OCI-LY7 (cell line): Measurements from ENCODE around the gene ARL4A. TPM values are rescaled to one million over a fixed set of nuclear protein-coding genes. Genes with fewer than 3 reads are reported as not detected.
"Not testable (repeated sequence)": the region's sequence is repeated elsewhere in the genome, so short reads cannot be mapped to it uniquely, and the experiment has no call there.

Experiments
- BruUV-seq: library from RNA; stranded (reverse); fragments of 400-500 nt; replicated peaks from 2 replicates; lab custom pipeline; 2021; lab: Mats Ljungman, UMichigan
- CTCF ChIA-PET: fragments of 300-600 bp; sonication (Branson Sonifier 250); formaldehyde crosslinking; loops from one replicate; lab custom pipeline; 2022; ENCODE audit warnings: antibody characterized with exemption; ENCODE audit not compliant: unreplicated experiment; lab: Charles Lee
- POLR2A ChIA-PET: fragments of 300-600 bp; sonication (Branson Sonifier 250); formaldehyde crosslinking; loops from one replicate; lab custom pipeline; 2022; ENCODE audit warnings: antibody characterized with exemption; lab: Charles Lee
- DNase-seq: peaks from one replicate; pipeline ENCODE4 v3.0.0-alpha.2; 2015; ENCODE audit warnings: low spot score
- H2AFZ ChIP-seq: fragments of 200-600 bp; sonication (generic), shearing (Covaris generic); 2 replicates; pipeline ENCODE4 v1.6.1; 2014; ENCODE audit warnings: mild to moderate bottlenecking, antibody characterized with exemption, low read length, moderate library complexity
- H3K27ac ChIP-seq: fragments of 200-600 bp; sonication (generic); 2 replicates; pipeline ENCODE4 v1.5.1; 2014; ENCODE audit warnings: mixed run types, low read depth, mild to moderate bottlenecking, moderate library complexity, low read length, inconsistent platforms; ENCODE audit not compliant: poor library complexity, severe bottlenecking
- H3K36me3 ChIP-seq: fragments of 200-600 bp; sonication (generic); 2 replicates; pipeline ENCODE4 v1.6.1; 2014; ENCODE audit warnings: mild to moderate bottlenecking, antibody characterized with exemption, low read length, moderate library complexity, mixed read lengths; ENCODE audit not compliant: insufficient read depth
- H3K4me1 ChIP-seq: fragments of 200-600 bp; sonication (generic); 2 replicates; pipeline ENCODE4 v1.5.1; 2014; ENCODE audit warnings: mild to moderate bottlenecking, low read length; ENCODE audit not compliant: insufficient read depth, poor library complexity, severe bottlenecking
- H3K4me2 ChIP-seq: fragments of 200-600 bp; sonication (generic); 2 replicates; pipeline ENCODE4 v1.6.1; 2014; ENCODE audit warnings: mild to moderate bottlenecking, low read length
- H3K4me3 ChIP-seq: fragments of 200-600 bp; sonication (generic); 2 replicates; pipeline ENCODE4 v1.5.1; 2014; ENCODE audit warnings: mild to moderate bottlenecking, low read depth, low read length; ENCODE audit not compliant: poor library complexity, severe bottlenecking
- H3K79me2 ChIP-seq: fragments of 200-600 bp; sonication (generic); 2 replicates; pipeline ENCODE4 v1.6.1; 2016; ENCODE audit warnings: low read depth, mild to moderate bottlenecking, low read length, moderate library complexity, mixed read lengths; ENCODE audit not compliant: insufficient read depth
- H3K9me2 ChIP-seq: fragments of 200-600 bp; sonication (generic); 2 replicates; pipeline ENCODE4 v1.6.1; 2016; ENCODE audit warnings: mild to moderate bottlenecking, low read length, mixed read lengths; ENCODE audit not compliant: insufficient read depth
- H3K9me3 ChIP-seq: fragments of 200-600 bp; sonication (generic); 2 replicates; pipeline ENCODE4 v1.6.1; 2014; ENCODE audit warnings: mild to moderate bottlenecking, mixed run types, low read length, mixed read lengths
- H4K20me1 ChIP-seq: fragments of 200-600 bp; sonication (generic); 2 replicates; pipeline ENCODE4 v1.6.1; 2014; ENCODE audit warnings: mild to moderate bottlenecking, antibody characterized with exemption, low read length, moderate library complexity, mixed read lengths; ENCODE audit not compliant: insufficient read depth
- EZH2phosphoT487 ChIP-seq: fragments of 200-600 bp; sonication (generic); IDR thresholded peaks from 2 replicates; pipeline ENCODE4 v1.6.1; 2018; ENCODE audit warnings: low read depth, borderline replicate concordance, mild to moderate bottlenecking, mixed run types, antibody characterized with exemption, low read length, moderate library complexity, mixed read lengths
- intact Hi-C: fragments of 100-400 bp; cut with micrococcal nuclease; formaldehyde crosslinking; loops from one replicate; pipeline ENCODE4 v1.10.0; 2022; ENCODE audit not compliant: unreplicated experiment
- total RNA-seq, 2 experiments: library from RNA; depleted of rRNA in 1 of 2; stranded (reverse); fragments of >200 nt in 1 of 2; shearing (Covaris generic) in 1 of 2; gene quantifications; 2 replicates each; pipeline ENCODE4 v1.2.3, GENCODE V29; 2014 to 2022
- TF ChIP-seq, protein P1 (sequence below): fragments of 200-600 bp; sonication (generic); conservative IDR thresholded peaks from 2 replicates; pipeline ENCODE4 v1.5.1; 2014; ENCODE audit warnings: mild to moderate bottlenecking, antibody characterized with exemption, low read length, moderate library complexity, mixed read lengths

ARL4A gene
- total RNA-seq, 2 experiments from 2014 or later, result 5.5 to 10.1 TPM

- H3K4me1 ChIP-seq, result no peaks in the 10 kb centered on the region
- ChIA-PET CTCF (no interaction called here), POLR2A (no interaction called here)
- no TSS peak for BruUV-seq
- no peak overlapping the region for H3K4me2 ChIP-seq
- intact Hi-C loops, result no loop called here
- no peaks in the 10 kb centered on the region for H4K20me1 ChIP-seq
- no peak overlapping the region for H3K27ac ChIP-seq
- no peaks in the 10 kb centered on the region for H3K79me2 ChIP-seq
- DNase-seq, result no peak
- no peak overlapping the region for H3K4me3 ChIP-seq
- no peaks in the 10 kb centered on the region for H3K9me2 ChIP-seq
- H2AFZ ChIP-seq, result no peak overlapping the region
- no peaks in the 10 kb centered on the region for H3K9me3 ChIP-seq
- no peaks in the 10 kb centered on the region for H3K36me3 ChIP-seq
- TF ChIP-seq, protein P1, sequence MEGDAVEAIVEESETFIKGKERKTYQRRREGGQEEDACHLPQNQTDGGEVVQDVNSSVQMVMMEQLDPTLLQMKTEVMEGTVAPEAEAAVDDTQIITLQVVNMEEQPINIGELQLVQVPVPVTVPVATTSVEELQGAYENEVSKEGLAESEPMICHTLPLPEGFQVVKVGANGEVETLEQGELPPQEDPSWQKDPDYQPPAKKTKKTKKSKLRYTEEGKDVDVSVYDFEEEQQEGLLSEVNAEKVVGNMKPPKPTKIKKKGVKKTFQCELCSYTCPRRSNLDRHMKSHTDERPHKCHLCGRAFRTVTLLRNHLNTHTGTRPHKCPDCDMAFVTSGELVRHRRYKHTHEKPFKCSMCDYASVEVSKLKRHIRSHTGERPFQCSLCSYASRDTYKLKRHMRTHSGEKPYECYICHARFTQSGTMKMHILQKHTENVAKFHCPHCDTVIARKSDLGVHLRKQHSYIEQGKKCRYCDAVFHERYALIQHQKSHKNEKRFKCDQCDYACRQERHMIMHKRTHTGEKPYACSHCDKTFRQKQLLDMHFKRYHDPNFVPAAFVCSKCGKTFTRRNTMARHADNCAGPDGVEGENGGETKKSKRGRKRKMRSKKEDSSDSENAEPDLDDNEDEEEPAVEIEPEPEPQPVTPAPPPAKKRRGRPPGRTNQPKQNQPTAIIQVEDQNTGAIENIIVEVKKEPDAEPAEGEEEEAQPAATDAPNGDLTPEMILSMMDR, result no peak
- TF ChIP-seq EZH2phosphoT487, result no peak
Measured at GRCh38 chr7:12655161-12655560, 32.3 kb upstream of the ARL4A start.

DNA sequence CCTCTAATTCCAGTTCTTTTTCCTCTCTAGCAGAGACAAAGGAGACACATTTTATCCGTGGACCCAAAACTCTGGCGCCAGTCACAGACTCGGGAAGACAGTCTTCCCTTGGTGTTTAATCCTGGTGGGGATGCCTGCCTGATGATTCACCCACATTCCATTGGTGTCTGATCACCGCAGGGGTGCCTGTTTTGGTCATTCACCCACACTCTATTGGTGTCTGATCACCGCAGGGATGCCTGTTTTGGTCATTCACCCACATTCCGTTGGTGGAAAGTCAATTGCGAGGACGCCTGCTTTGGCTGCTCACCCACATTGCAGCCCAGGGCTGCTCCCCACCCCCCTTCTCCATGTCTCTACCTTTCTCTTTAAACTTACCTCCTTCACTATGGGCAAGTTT lies 27.0 kb upstream of the ARL4A start:
- H3K79me2 ChIP-seq, H3K36me3 ChIP-seq, DNase-seq, H3K9me3 ChIP-seq, H2AFZ ChIP-seq, CTCF ChIA-PET, H3K27ac ChIP-seq, intact Hi-C loops, H3K4me1 ChIP-seq, H4K20me1 ChIP-seq, POLR2A ChIA-PET, H3K9me2 ChIP-seq, BruUV-seq, H3K4me3 ChIP-seq, H3K4me2 ChIP-seq: not testable (repeated sequence)

DNA sequence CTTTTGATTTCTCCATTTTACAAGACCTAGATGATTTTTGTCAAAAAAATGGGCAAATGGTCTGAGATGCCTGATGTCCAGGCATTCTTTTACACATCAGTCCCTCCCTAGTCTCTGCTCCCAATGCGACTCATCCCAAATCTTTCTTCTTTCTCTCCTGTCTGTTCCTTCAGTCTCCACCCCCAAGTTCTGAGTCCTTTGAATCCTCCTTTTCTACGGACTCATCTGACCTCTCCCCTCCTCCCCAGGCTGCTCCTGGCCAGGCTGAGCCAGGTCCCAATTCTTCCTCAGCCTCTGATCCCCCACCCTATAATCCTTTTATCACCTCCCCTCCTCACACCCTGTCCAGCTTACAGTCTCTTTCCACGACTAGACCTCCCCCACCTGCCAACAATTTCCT lies 26.4 kb upstream of the ARL4A start:
- H3K9me2 ChIP-seq, H3K27ac ChIP-seq, BruUV-seq, intact Hi-C loops, POLR2A ChIA-PET, CTCF ChIA-PET, H3K9me3 ChIP-seq, H3K36me3 ChIP-seq, H3K4me1 ChIP-seq, H3K4me2 ChIP-seq, H3K4me3 ChIP-seq, H2AFZ ChIP-seq, DNase-seq, H4K20me1 ChIP-seq, H3K79me2 ChIP-seq: not testable (repeated sequence)

GRCh38 chr7:12661581-12661980 lies 25.9 kb upstream of the ARL4A start:
- BruUV-seq, result no TSS peak
- H3K4me2 ChIP-seq, result no peak overlapping the region
- H2AFZ ChIP-seq, result no peak overlapping the region
- DNase-seq, result no peak
- TF ChIP-seq, protein P1, result no peak
- no peaks in the 10 kb centered on the region for H3K9me2 ChIP-seq
- no peak overlapping the region for H3K4me3 ChIP-seq
- no peaks in the 10 kb centered on the region for H3K79me2 ChIP-seq
- H3K4me1 ChIP-seq, result no peaks in the 10 kb centered on the region
- H3K27ac ChIP-seq, result no peak overlapping the region
- H4K20me1 ChIP-seq, result no peaks in the 10 kb centered on the region
- POLR2A ChIA-PET, result no interaction called here
- H3K36me3 ChIP-seq, result no peaks in the 10 kb centered on the region
- CTCF ChIA-PET, result no interaction called here
- H3K9me3 ChIP-seq, result no peaks in the 10 kb centered on the region
- intact Hi-C loops, result no loop called here
